ENCODE measurements around the gene ACIN1. TPM values are rescaled to one million over a fixed set of nuclear protein-coding genes. Genes with fewer than 3 reads are reported as not detected.
A peak's percentile ranks its signal among the peaks of the same experiment; 100 is the strongest.

Gene ACIN1
- total and polyA plus RNA-seq, 2 of the 13 experiments (the other 11 are each of a cell fraction or from before 2014, with no cell fraction given), result 165 to 183 TPM

GRCh38 chr14:23071244-23071920, 23.6 kb downstream of the ACIN1 start (continued):
- TF ChIP-seq PAXIP1 (CRISPR knock-in tag; conservative IDR thresholded peaks at IDR 0.05) (peak; percentile 37; the same call in 1 of the 2 replicates), GTF2F1 (IDR thresholded peaks at IDR 0.05; ENCODE audit: low read length) (0 out of 2 replicates have a peak, but pooled peaks have one; percentile 19), E2F2 (CRISPR knock-in tag; IDR thresholded peaks at IDR 0.05; ENCODE audit: borderline replicate concordance) (0 out of 2 replicates have a peak, but pooled peaks have one; percentile 38), ZNF839 (CRISPR knock-in tag; IDR thresholded peaks at IDR 0.05; ENCODE audit: borderline replicate concordance) (peak; percentile 94; the same call in 1 of the 2 replicates), ZNF639 (CRISPR knock-in tag; conservative IDR thresholded peaks at IDR 0.05) (peak; percentile 54; the same call in 1 of the 2 replicates), ZNF33A (CRISPR knock-in tag; IDR thresholded peaks at IDR 0.05; ENCODE audit: borderline replicate concordance) (no peak), BATF2 (CRISPR knock-in tag; IDR thresholded peaks at IDR 0.05) (no peak), NR2F2 (IDR thresholded peaks at IDR 0.05; ENCODE audit: borderline replicate concordance, low read depth) (no peak; the same call in 1 of the 2 replicates), ZNF275 (CRISPR knock-in tag; IDR thresholded peaks at IDR 0.05; ENCODE audit: borderline replicate concordance) (0 out of 2 replicates have a peak, but pooled peaks have one; percentile 61), ELF4 (CRISPR knock-in tag; IDR thresholded peaks at IDR 0.05; ENCODE audit: borderline replicate concordance) (no peak), ZNF850 (CRISPR knock-in tag; conservative IDR thresholded peaks at IDR 0.05) (no peak), TRIM22 (IDR thresholded peaks at IDR 0.05) (no peak), RFXAP (CRISPR knock-in tag; IDR thresholded peaks at IDR 0.05; ENCODE audit: borderline replicate concordance) (peak; percentile 70; the same call in 1 of the 2 replicates), ELF3 (CRISPR knock-in tag; IDR thresholded peaks at IDR 0.05) (peak; percentile 69), SIX4 (CRISPR knock-in tag; IDR thresholded peaks at IDR 0.05) (no peak; the same call in 1 of the 2 replicates), MIER3 (CRISPR knock-in tag; IDR thresholded peaks at IDR 0.05; ENCODE audit: borderline replicate concordance) (peak; percentile 51; the same call in 1 of the 2 replicates)

All from HepG2 (cell line).